NOMO-1 treated with DMSO at 0.1 percent for 48 hours (cell line): ENCODE measurements around the gene KIAA1671.

ENCODE experiments used
- DNase-seq: peaks from one replicate; lab custom pipeline; 2025; ENCODE audit not compliant: unreplicated experiment; lab: John Stamatoyannopoulos, UW

The KIAA1671 gene

DNA sequence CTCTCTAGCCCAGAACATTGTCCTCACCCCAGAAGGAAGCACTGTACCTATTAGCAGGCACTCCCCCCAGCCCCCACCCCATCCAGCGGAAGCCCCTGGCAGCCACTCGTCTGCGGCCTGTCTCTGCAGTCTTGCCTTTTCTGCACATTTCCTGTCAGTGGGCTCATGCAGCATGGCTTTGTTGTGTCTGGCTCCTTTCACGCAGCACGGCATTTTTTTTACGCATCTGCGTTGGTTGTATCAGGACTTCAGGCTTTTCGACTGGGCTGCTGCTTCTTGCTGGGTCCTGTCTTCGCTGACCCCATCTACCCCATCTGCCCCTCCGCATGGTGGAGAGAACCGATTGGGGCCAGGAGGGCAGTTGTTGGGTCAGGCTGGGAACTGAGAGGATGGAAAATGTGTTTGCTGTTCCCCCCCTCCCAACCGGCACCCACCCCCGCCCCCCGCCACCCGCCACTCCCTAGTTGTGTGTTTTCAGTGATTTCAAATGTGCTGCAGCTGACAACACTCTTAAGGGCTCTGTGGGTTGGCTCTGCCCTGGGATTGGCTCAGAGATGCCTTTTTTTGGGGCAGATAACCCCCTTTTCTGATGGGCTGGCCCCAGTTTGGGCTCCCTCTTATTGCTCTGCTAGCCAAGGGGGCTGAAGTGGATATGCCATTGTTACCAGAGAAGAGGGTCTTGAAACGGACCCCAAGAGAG, 110.0 kb downstream of the KIAA1671 start:
- DNase-seq, result no peak

DNA sequence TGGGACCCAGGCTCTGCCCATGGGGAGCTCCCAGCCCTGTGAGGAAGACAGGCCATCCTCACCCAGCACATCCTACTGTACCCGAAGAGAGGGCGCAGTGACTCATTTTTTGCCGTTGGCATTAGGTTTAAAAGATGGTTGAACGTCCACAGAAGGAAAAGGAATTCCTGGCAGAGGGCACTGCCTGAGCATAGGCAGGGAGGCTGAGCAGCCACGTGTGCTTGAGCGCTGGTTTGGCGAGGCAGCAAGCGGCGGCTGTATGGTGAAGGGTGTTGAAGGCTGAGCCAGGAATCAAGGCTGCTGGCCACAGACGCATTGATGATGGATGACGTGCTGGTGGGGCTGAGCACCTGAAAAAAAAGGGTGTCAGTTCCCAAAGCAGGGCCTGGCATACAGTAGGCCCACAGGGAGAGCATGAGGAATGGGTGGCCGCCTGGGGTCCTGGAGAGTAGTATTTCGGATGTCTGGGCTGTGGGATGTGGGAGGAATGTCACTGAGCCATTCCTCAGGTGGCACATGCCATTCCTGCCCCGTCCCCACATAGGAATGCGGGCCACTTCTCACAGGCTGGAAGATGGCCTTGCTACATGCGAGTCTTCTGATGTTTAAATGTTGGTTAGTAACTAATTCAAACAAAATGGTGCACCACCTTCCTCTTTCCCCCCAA, 112.5 kb downstream of the KIAA1671 start:
- no peak for DNase-seq

DNA sequence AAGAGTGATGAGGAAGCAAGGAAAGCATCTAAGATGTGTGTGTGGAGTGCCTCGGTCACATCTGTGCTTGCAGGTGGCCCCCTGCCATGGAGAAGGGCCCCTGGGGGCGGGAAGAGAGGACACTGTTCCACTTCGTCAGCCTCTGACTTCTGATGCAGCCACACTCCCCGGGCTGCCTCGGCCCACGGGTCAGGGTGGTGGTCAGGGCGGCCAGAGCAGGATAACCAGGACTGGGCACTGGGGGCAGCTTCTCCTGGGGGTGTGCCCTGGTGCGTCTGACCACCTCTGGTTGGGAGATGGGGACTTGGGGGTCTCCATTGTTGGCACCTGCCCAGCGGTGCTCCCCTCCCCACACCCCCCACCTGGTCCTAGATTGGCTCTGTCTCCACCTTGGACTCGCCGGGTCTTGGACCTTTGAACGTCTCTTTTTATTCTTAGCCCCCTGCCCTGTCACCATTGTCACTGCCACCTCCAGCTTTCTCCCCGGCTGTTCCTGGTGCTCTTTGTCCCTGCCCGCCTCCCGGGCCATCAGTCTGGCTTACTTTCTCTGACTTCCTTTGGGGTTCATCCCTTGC, 114.4 kb downstream of the KIAA1671 start:
- DNase-seq, result no peak

- DNase-seq, result no peak
Measured at GRCh38 chr22:25067851-25068421, 115.4 kb downstream of the KIAA1671 start.

DNA sequence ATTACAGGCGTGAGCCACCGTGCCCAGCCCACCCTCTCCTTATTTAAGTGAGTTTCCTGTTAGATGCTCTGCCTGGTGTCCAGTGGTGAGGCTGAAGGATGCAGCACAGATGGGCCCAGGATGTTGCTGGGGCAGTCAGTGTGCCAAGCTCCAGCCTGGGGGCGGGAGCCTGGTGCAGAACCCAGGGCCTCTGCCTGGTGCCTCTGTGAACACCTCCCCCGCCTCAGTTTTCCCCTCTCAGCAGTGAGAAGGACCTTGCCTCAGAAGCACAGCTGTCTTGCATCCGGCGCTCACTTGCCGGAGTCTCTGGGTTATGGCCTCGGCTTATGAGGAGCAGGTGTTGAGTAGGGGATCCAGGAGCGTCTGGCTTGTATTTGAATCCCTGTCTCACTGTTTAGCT, 116.2 kb downstream of the KIAA1671 start:
- no peak for DNase-seq

GRCh38 chr22:25069426-25069757, 116.9 kb downstream of the KIAA1671 start:
- no peak for DNase-seq

DNA sequence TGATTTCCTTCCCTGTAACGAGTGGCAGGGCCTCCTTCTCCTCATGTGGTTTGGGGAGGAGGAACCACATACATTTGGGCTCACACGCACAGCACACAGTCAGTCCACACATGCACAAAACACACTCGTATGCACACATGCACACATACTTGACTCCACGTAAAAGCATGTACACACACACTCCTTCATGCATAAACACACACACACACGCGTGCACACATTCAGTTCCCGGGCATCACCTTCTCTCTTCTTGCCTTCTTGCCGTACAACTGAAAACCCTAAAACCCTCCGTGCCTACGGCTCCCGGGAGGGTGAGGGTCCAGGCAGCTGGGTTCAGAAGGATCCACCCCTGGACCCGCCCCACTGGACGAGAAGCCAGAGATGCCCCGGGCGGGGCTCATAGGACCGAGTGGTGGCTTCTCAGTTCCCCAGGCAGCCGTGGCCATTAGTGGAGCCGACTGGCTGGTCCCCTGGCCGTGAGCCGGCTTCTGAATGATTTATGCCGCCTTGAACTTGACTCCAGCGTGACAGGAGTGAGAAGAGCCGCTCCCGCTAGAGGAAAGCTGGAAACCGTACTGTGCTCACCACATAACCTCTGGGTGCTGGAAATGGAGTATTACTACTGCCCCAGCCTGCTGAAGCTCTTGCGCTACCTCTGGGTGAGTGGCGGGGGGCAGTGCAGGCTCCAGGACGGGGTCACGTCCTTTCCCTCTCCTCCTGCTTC, 117.4 kb downstream of the KIAA1671 start:
- DNase-seq, result no peak

- DNase-seq, result peak; percentile 19
Measured at GRCh38 chr22:25070956-25071355, 118.4 kb downstream of the KIAA1671 start.

DNA sequence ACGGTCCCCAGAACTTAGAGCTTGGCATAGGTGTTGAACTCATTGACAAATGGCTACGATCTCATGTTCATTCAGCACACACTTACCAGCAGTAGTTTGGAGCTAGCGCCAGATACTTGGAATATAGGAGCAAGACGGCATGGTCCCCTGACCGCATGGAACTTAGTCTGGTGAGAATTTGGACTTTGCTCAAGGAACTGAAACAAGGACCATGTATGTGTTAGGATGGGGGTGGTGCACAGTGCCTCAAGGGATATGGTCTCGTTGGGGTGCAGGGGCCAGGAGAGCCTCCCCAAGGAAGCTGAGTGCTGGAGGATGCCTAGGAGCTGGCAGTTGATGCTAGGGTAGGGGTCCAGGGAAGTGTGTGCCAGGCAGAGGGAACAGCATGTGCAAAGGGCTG, 119.2 kb downstream of the KIAA1671 start:
- DNase-seq, result no peak

DNA sequence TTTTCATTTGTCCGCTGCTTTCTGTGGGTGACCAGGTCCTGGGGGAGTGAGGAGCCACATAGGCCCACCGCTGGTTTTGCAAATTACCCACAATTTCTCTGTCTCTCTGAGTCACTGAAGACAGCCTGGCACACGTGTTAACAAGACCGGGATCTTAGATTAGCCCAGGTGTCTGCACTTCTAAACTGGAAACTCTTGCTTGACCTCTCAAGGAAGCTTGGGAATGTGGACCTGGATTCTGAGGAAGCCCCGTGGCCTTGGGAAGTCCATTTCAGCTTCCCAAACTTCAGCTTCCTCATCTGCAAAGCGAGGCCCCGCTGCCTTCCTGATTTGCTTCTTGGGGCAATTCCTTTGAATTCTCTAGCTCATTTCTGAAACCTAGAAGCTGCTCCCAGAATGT, 119.9 kb downstream of the KIAA1671 start:
- no peak for DNase-seq

GRCh38 chr22:25076336-25076735, 123.8 kb downstream of the KIAA1671 start:
- no peak for DNase-seq

- no peak for DNase-seq
Measured at GRCh38 chr22:25077056-25077455, 124.5 kb downstream of the KIAA1671 start.

DNA sequence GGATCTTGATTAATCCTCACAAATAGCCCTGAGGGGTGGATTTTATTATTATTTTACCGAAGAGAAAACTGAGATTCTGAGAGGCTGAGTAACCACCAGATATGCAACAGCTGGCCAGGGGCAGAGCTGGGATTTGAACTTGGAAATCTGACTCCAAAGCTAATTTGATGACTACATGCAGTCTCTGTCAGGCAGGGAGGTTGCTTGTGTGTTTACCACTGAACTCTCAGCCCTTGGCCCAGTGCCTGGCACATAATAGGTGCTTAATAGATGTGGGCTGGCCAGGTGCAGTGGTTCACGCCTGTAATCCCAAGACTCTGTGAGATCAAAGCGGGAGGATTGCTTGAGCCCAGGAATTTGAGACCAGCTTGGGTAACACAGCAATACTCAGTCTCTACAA, 125.4 kb downstream of the KIAA1671 start:
- DNase-seq, result no peak

- peak; percentile 10 for DNase-seq
Measured at GRCh38 chr22:25078591-25078990, 126.1 kb downstream of the KIAA1671 start.

DNA sequence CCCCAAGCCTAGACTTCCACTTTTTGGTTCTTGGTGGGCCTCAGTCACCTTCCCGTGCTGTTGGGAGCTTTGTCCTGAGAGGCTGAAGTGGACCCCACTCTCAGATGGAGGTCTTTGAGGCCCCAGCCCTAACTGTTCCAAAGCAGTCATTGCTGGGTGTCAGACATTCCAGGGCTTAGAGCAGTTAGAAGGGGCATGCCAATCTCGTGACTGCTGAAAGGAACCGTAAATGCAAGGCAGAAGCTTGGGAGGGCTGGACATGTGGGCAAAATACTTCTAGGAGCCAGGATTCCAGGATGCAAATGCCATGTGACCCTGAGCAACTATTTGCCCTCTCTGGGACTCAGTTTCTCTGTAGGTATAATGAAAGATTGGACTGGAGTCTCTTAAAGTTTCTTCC, 128.3 kb downstream of the KIAA1671 start:
- DNase-seq, result no peak

DNA sequence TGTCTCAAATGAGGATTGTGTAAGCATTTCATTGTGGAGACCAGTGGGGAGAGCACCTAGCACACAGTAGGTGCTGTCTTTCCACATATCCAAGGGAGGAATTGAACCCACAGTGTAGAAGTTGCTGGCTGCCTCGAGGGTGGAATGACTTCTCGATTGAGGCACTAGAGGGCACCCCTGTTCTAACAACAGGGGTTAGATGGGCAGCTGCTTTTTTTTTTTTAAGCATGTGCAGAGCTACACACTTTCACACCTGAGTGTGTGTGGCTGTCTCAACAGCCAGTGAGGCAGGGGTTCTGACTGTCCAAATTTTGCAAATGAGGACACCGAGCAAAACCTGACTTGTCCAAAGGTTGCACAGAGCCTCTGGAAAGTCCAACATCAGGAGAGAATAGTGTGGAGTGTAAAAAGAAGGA, 128.9 kb downstream of the KIAA1671 start:
- DNase-seq, result no peak

DNA sequence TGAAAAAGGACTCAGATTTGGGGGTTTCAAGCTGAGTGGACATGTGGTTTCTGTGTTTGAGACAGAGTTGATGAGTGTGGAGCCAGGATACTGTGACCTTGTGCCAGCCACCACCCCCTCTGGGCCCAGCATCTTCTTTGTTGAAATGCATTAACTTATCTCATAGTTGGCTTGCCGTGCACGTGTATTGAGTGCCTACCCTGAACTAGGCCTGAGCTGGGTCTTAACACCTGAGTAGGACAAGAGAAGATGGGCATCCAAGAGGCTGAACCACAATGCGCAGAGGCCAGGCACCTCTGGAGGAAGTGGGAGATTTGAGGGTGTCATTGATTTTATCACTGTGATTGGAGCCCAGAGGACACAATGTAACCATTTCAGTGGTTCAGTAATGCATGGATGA, 129.6 kb downstream of the KIAA1671 start:
- no peak for DNase-seq

DNA sequence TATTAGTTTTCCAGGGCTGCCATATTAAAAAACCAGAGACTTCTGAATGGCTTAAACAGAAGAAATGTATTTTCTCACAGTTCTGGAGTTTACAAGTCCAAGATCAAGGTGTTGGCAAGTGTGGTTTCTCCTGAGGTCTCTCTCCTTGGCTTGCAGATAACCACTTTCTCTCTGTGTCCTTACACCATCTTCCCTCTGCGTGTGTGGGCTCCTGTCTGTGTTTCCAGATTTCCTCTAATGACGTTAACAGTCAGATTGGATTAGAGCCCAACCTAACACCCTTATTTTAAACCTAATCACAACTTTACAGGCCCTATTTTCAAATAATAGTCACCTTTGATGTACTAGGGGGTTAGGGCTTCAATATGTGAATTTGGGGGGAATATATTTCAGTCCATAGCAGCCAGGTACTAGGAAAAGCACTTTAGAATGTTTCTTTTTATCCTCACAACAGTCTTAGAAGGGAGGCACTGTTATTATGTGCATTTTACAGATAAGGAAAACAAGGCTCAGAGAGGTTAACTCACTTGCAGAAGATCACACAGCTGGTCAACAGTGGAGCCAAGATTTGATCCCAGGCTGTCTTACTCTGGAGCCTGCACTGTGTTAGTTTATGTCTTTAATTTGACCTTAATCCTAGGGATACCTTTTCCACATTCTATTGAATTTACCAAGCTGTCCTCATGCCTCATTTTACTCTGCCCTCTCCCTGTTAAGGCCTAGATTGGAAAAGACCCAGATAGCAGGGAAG, 130.7 kb downstream of the KIAA1671 start:
- DNase-seq, result no peak

DNA sequence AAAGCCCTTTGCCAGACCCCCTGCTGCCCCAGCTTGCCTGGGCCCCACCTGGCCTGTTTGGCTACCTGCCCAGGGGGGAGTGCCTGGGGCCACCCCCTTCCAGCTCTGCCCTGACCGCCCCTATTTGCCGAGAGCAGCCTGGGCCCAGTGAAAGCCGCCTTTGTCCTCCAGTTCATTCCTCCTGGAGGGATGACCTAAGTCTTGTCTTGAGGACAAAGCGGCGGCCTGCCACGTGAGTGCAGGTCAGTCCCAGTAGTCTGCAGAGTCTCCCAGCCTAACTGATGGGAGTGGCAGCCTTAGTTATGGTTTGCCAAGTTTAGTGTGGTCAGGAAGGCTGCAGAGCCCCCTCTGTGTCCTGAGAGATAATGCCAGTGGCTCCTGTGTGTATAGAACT, 131.3 kb downstream of the KIAA1671 start:
- DNase-seq, result no peak

GRCh38 chr22:25084405-25085107, 132.0 kb downstream of the KIAA1671 start:
- no peak for DNase-seq
